Measurements from ENCODE around the gene TCHHL1. TPM values are rescaled to one million over a fixed set of nuclear protein-coding genes. Genes with fewer than 3 reads are reported as not detected.

TCHHL1 gene
- not detected for total RNA-seq

GRCh38 chr1:152089014-152089674 is at the start of gene TCHHL1:
Gene TCHHL1 (minus strand): TSS chr1:152089064. CDS start chr1:152088143, 921 bp downstream.
- DNase-seq (ENCODE audit: low spot score in 2 of 2) (no peak), FAIRE-seq (no peak)

DNA sequence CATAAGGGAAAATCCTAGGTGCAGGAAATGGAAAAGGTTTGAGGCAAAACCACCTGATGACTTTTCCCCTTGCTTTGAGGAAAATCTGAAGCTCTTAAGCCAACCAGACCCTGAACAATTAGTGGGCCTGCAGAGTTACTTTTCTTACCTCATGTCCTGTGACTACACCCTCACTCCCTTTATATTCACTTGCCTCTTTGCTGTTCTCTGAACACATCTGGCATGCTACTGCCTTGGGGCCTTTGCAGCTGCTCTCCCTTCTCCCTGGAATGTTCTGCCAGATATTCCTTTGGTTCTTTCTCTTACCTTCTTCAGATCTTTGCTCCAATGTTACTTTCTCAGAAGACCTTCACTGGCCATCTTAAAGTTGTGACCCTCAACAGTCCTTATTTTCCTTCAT is 48.4 kb upstream of the TCHHL1 start:
- DNase-seq (ENCODE audit: low spot score in 2 of 2) (no peak), FAIRE-seq (no peak)

- DNase-seq (ENCODE audit: low spot score in 2 of 2) (no peak), FAIRE-seq (no peak)
These were observed 41.3 kb upstream of the TCHHL1 start for GRCh38 chr1:152130186-152130585.

DNA sequence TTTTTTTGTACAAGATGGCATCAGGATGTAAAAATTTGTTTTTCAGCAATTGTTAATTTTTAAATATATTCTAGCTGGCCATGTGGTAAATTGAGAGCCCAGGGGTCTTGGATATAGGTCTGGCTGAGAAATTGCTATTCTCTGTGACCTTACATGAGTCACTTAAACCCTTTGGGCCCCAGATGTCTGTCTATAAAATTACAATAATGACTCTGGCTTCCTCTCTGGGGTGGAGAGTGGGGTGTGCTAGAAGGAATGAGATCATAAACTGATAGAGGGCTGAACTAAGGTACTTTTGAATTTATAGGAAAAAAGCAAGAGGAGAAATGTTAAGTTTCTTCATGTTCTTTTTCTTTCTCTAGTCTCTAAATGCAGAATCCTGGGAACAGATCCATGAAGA is 38.8 kb upstream of the TCHHL1 start:
- no peak for FAIRE-seq
- DNase-seq (ENCODE audit: low spot score in 2 of 2) = no peak

- no peak for DNase-seq (ENCODE audit: low spot score in 2 of 2)
- FAIRE-seq = no peak
These were observed 37.1 kb upstream of the TCHHL1 start for GRCh38 chr1:152125834-152126443.

GRCh38 chr1:152118915-152119314 is 30.1 kb upstream of the TCHHL1 start:
- FAIRE-seq (no peak), DNase-seq (ENCODE audit: low spot score in 2 of 2) (no peak)

GRCh38 chr1:152115344-152115743 is 26.5 kb upstream of the TCHHL1 start, which contains the start of gene TCHH:
Gene TCHH (minus strand): TSS chr1:152115444. CDS start chr1:152114080, 1,364 bp downstream.
- DNase-seq (ENCODE audit: low spot score in 2 of 2) (no peak), FAIRE-seq (no peak)

DNA sequence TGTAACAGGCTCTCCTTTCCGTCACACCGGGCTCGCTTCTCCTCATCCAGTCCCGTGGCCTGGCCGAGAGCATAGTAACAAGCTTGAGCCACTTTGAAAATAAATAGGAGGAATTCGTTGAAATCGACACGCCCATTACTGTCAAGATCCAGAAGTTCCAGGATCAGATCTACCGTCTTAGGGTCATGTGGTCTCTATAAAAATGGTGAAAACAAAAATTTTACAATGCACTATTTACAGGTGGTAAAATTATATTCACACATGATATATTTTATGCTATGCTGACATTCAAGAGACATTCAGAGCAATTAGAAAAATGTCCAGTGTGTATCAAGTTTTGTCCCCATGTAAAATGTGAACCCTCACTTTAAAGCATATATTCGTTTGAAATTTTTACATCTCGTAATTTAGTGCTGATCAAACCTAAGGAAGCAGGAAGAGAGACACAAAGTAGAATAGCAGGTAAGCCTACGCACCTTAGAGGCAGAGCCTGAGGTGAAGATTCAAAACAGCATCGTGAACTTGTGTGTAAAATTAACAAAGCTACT is 24.1 kb upstream of the TCHHL1 start:
- DNase-seq (ENCODE audit: low spot score in 2 of 2) (no peak), FAIRE-seq (no peak)

DNA sequence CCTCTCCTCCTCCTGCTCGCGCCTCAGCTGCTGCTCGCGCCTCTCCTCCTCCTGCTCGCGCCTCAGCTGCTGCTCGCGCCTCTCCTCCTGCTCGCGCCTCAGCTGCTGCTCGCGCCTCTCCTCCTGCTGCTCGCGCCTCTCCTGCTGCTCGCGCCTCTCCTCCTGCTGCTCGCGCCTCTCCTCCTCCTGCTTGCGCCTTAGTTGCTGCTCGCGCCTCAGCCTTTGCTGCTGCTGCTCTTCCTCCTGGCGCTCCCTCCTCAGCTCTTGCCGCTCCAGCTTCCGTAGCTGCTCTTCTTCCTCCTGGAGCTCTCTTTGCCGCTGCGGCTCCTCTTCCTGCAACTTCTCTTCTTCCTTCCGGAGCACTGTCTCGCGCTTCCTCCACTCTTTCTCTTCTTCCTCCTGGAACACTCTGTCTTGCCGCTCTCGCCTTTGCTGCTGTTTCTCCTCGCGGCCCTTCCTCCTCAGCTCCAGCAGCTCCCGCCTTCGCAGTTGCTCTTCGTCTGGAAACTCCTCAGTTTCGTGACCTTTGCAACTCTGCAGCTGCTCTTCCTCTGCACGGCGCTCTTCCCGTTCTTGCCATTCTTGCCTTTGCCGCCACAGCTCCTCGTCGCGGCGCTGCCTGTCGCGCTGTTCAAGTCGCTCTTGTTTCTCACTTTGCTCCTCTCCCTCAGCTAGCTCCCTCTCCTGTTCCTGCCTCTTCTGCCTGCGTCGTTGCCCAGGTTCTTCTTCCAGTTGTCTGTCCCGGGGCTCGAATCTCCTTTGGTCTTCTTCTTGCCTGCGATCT is 23.4 kb upstream of the TCHHL1 start:
- no peak for DNase-seq (ENCODE audit: low spot score in 2 of 2)

GRCh38 chr1:152111515-152111968 is 22.7 kb upstream of the TCHHL1 start:
- FAIRE-seq (no peak), DNase-seq (ENCODE audit: low spot score in 2 of 2) (no peak)

More for the DNA sequence above, 23.4 kb upstream of the TCHHL1 start:
- no peak for FAIRE-seq

DNA sequence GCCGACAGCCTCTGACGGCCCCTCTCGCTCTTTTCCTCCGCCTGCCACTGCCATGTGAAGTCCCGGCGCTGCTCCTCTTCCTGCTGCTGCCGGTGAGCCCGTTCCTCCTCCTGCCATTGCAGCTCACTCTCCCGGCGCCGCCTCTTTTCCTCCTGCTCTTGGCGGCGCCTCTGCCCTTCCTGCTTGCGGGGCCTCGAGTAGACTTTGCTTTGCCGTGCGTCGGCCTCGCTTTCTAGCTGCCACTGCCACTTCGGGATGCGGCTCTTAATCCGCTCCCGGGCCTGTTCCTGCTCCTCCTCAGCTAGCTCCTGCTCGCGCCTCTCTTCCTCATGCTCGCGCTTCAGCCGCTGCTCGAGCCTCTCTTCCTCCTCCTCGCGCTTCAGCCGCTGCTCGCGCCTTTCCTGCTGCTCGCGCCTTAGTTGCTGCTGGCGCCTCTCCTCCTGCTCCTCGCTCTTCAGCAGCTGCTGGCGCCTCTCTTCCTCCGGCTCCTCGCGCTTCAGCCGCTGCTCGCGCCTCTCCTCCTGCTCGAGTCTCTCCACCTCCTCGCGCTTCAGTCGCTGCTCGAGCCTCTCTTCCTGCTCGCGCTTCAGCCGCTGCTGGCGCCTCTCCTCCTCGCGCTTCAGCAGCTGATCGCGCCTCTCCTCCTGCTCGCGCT is 22.1 kb upstream of the TCHHL1 start:
- DNase-seq (ENCODE audit: low spot score in 2 of 2) = no peak
- FAIRE-seq = no peak

DNA sequence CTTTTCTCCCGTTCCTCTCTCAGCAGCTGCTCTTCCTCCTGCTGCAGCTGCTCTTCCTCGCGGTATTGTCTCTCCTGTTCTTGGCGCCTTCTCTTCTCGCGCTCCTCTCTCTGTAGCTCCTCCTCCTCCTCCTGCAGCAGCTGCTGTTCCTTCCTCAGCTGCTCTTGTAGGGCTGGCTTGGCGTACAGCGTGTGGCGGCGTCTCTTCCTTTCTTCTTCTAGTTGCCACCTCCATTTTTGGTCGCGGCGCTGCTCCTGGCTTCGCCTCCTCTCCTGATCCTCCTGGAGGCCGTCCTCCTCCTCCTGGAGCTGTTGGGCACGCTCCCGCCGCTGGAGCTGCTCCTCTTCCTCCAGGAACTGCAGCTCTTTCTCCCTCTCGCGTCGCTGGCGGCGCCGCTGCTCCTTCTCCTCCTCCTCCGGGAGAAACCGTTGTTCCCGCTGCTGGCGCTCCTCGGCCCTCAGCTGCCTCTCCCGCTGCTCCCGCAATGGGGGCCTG is 21.5 kb upstream of the TCHHL1 start:
- DNase-seq (ENCODE audit: low spot score in 2 of 2) (no peak), FAIRE-seq (no peak)

- DNase-seq (ENCODE audit: low spot score in 2 of 2) (no peak), FAIRE-seq (no peak)
These were observed 21.1 kb upstream of the TCHHL1 start for GRCh38 chr1:152109998-152110294.

GRCh38 chr1:152109231-152109997 is 20.6 kb upstream of the TCHHL1 start:
- no peak for FAIRE-seq
- no peak for DNase-seq (ENCODE audit: low spot score in 2 of 2)

DNA sequence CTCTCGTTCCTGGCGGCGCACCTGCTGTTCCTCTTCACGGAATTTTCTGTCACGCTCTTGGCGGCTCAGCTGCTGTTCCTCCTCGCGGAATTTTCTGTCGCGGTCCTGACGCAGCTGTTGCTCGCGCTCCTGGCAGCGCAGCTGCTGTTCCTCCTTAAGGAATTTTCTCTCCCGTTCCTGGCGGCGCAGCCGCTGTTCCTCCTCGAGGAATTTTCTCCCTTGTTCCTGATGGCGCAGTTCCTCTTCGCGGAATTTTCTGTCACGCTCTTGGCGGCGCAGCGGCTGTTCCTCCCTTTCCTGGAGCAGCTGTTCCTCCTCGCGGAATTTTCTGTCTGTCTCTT is 20.0 kb upstream of the TCHHL1 start:
- no peak for FAIRE-seq

GRCh38 chr1:152107984-152108881 is 19.4 kb upstream of the TCHHL1 start:
- no peak for FAIRE-seq
- no peak for DNase-seq (ENCODE audit: low spot score in 2 of 2)

More for the DNA sequence above, 20.0 kb upstream of the TCHHL1 start:
- no peak for DNase-seq (ENCODE audit: low spot score in 2 of 2)

DNA sequence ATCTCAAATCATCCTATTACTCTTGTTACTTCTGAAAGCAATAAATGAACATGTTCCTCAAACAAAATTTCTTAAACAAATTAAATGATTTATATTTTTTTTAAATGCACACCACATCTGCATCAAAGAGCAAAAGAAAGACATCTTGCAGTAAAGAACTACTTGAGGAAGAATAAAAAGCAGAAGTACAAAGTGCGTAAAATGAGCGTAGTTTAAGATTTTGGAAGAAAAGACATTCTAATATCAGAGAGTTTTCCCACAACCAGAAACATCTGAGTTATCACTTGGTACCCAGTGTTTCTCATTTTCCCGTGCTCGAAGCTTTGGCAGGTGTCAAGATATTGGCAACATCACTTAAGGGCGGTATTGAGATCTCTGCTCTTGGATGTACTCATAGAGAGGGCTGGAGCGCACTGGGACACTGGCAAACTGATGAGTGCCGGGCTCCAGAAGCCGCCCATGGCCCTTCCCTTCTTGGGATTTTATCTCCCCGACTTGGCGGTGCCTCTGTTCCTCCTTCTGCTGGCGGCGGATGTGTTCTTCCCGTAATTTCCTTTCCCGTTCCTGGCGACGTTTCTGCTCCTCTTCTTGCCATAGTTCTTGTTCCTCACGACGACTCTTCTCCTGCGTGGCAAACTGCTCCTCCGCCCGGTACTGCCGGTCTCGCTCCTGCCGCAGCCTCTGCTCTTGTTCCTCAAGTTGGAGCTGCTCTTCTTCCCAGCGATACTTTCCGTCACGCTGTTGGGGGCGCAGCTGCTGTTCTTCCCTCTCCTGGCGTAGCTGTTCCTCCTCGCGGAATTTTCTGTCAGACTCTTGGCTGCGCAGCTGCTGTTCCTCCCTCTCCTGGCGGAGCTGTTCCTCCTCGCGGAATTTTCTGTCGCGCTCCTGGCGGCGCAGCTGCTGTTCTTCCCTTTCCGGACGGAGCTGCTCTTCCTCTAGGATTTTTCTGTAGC is 18.4 kb upstream of the TCHHL1 start:
- FAIRE-seq = no peak
- no peak for DNase-seq (ENCODE audit: low spot score in 2 of 2)

GRCh38 chr1:152104854-152105253 is 16.0 kb upstream of the TCHHL1 start:
- FAIRE-seq (no peak), DNase-seq (ENCODE audit: low spot score in 2 of 2) (no peak)
